Breast epithelium (tissue), 4 donors: Measurements from ENCODE around the gene NT5DC2. TPM values are rescaled to one million over a fixed set of nuclear protein-coding genes. Genes with fewer than 3 reads are reported as not detected.

Experiments
- DNase-seq, 2 donors: peaks; one replicate each; pipeline ENCODE4 v3.0.0-alpha.2; 2019; ENCODE audit warnings: low spot score in 2 of 2
- H3K27ac ChIP-seq, 2 donors: fragments of 200-600 bp; sonication (generic) in 1 of 2; one replicate each; pipeline ENCODE4 v1.5.1; 2016 to 2019; ENCODE audit warnings: mild to moderate bottlenecking in 1 of 2
- H3K27me3 ChIP-seq, 2 donors: fragments of 200-600 bp; sonication (generic) in 1 of 2; one replicate each; pipeline versions ENCODE4 v1.5.1 to v1.6.0; 2017 to 2019; ENCODE audit warnings: control low read depth in 1 of 2, mild to moderate bottlenecking in 1 of 2
- H3K36me3 ChIP-seq: fragments of 200-600 bp; one replicate; pipeline ENCODE4 v1.5.1; 2019
- H3K4me1 ChIP-seq, 2 donors: fragments of 200-600 bp; sonication (generic); one replicate each; pipeline ENCODE4 v1.5.1; 2016 to 2019; ENCODE audit warnings: control low read depth in 1 of 2
- H3K4me3 ChIP-seq, 3 donors: fragments of 200-600 bp; sonication (generic); 1 replicate in 2 of 3; 2 replicates in 1 of 3; pipeline ENCODE4 v1.5.1; 2016 to 2019; ENCODE audit warnings: mild to moderate bottlenecking in 3 of 3, moderate library complexity in 2 of 3
- H3K9me3 ChIP-seq, 2 donors: fragments of 200-600 bp; sonication (generic) in 1 of 2; one replicate each; pipeline ENCODE4 v1.5.1; 2016 to 2019; ENCODE audit warnings: control low read depth in 1 of 2
- POLR2A ChIP-seq: fragments of 450-650 bp; IDR thresholded peaks from one replicate; pipeline ENCODE4 v1.6.1; 2016; ENCODE audit warnings: antibody characterized with exemption, mild to moderate bottlenecking, moderate library complexity
- POLR2AphosphoS5 ChIP-seq, 3 donors: sonication (generic); formaldehyde crosslinking; IDR thresholded peaks; one replicate each; pipeline ENCODE4 v1.6.1; 2017; ENCODE audit warnings: antibody characterized with exemption in 3 of 3
- intact Hi-C: fragments of 100-400 bp; cut with DNase I; formaldehyde crosslinking; loops from one replicate; pipeline ENCODE4 v1.15.1; 2023; ENCODE audit warnings: low total_unique reads
- total RNA-seq, 3 donors: library from RNA; depleted of rRNA; stranded (reverse); fragments of >200 nt; gene quantifications; one replicate each; pipeline ENCODE4 v1.1.0, GENCODE V29; 2016
- TF ChIP-seq, protein P1 (sequence below), 3 donors: fragments of 450-650 bp; IDR thresholded peaks; one replicate each; pipeline ENCODE4 v1.5.1; 2016 to 2017; ENCODE audit warnings: antibody characterized with exemption in 3 of 3, mild to moderate bottlenecking in 3 of 3, moderate library complexity in 3 of 3

NT5DC2 gene
- total RNA-seq, 3 donors from 2014 or later: 26.5 to 35.7 (median 28.6) TPM

DNA sequence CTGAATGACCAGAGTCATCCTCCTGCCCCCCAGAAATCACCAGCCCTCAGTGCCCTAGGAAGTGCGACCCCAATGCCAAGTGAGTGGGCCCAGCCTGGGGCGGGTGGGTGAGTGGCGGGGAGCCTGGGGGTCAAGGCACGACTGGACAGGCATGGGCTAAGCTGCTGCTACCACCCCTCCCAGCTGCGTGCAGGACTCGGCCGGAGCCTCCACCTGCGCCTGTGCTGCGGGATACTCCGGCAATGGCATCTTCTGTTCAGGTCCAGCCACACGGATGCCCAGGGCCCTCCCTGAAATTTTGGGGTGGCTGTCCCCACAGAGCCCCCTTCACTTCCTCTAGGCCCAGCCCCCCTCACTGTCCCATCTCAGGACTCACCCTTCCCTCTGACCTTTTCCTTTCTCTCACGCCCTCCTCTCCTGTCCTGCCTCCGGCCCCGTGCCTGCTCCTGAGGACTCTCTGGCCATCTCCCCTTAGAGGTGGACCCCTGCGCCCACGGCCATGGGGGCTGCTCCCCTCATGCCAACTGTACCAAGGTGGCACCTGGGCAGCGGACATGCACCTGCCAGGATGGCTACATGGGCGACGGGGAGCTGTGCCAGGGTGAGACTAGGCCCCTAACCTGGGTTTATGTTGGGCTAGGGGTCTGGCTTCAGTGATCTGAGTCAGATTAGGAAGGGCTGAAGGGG, 17.0 kb downstream of the NT5DC2 start:
- Histone ChIP-seq H3K27me3 (no peaks in the 10 kb centered on the region), H3K4me1 (no peaks in the 10 kb centered on the region), H3K27ac (no peak overlapping the region), H3K9me3 (no peaks in the 10 kb centered on the region), H3K36me3 (no peaks in the 10 kb centered on the region), H3K4me3 (no peak overlapping the region)
- intact Hi-C loops: no loop called here
- no peak for DNase-seq
- no peak for TF ChIP-seq POLR2A
- TF ChIP-seq, protein P1, sequence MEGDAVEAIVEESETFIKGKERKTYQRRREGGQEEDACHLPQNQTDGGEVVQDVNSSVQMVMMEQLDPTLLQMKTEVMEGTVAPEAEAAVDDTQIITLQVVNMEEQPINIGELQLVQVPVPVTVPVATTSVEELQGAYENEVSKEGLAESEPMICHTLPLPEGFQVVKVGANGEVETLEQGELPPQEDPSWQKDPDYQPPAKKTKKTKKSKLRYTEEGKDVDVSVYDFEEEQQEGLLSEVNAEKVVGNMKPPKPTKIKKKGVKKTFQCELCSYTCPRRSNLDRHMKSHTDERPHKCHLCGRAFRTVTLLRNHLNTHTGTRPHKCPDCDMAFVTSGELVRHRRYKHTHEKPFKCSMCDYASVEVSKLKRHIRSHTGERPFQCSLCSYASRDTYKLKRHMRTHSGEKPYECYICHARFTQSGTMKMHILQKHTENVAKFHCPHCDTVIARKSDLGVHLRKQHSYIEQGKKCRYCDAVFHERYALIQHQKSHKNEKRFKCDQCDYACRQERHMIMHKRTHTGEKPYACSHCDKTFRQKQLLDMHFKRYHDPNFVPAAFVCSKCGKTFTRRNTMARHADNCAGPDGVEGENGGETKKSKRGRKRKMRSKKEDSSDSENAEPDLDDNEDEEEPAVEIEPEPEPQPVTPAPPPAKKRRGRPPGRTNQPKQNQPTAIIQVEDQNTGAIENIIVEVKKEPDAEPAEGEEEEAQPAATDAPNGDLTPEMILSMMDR (IDR thresholded peaks at IDR 0.05): no peak

DNA sequence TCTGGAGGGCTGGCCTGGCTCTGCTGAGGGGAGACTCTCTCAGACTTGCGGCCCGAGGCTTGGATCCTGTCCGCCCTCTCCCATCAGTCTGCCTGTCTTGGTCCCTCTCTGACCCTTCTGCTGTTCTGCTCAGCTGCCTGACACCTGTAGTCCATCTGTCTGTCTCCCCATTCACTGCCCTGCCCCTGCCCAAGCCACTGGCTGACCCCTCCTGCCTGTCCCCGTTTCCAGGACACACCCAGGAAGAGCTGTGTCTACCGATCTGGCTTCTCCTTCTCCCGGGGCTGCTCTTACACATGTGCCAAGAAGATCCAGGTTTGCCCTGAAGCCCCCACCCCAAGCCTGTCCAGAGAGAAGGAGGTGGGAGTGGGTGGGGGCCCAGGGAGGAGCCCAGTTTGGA, 18.5 kb downstream of the NT5DC2 start:
- no peaks in the 10 kb centered on the region for H3K27me3 ChIP-seq
- no peak overlapping the region for H3K27ac ChIP-seq
- intact Hi-C loops: no loop called here
- no peak overlapping the region for H3K4me3 ChIP-seq
- TF ChIP-seq POLR2AphosphoS5 (IDR thresholded peaks at IDR 0.05) (no peak), POLR2A (no peak)
- TF ChIP-seq, protein P1 (IDR thresholded peaks at IDR 0.05): no peak
- H3K9me3 ChIP-seq: no peaks in the 10 kb centered on the region
- H3K36me3 ChIP-seq: no peaks in the 10 kb centered on the region
- DNase-seq: no peak
- H3K4me1 ChIP-seq: no peaks in the 10 kb centered on the region

DNA sequence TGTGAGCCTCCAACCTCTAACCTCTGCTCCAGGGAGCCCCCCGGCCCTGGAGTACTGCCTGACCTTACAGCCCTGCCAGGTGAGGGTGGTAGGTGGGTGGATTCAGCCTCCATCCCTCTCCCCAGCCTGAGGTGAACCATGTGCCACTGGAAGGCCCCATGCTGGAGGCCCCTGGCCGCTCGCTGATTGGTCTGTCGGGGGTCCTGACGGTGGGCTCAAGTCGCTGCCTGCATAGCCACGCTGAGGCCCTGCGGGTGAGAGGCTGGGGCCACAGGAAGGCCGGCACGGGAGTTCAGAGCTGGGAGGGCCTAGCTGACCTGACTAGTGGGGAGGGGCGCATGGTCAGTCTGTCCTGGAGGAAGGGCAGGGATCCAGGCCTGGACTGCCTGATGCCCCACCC, 19.1 kb downstream of the NT5DC2 start:
- no peaks in the 10 kb centered on the region for H3K36me3 ChIP-seq
- intact Hi-C loops: no loop called here

DNA sequence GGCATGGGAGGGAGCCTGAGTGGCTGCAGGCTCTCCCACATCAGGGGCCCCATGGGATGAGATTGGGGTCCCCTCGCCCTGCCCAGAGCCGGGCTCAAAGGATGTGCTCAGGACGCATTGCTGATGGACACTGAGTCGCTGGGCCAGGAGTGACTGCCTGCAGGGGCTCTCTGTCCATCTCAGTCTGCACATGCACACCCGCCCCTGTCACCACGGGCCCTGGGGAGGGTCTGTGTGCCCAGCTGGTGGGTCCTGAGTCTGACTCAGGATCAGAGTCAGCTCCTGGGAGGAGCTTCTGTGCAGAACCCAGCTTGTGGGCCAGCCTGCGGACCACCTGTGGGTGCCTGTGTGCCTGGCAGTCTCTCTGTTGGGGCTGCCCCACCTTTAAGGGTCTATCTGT, 20.4 kb downstream of the NT5DC2 start:
- no peak for DNase-seq
- TF ChIP-seq POLR2AphosphoS5 (IDR thresholded peaks at IDR 0.05) (no peak), POLR2A (no peak)
- TF ChIP-seq, protein P1 (IDR thresholded peaks at IDR 0.05): no peak
- H3K4me1 ChIP-seq: no peaks in the 10 kb centered on the region
- intact Hi-C loops: no loop called here
- no peak overlapping the region for H3K4me3 ChIP-seq
- H3K27ac ChIP-seq: no peak overlapping the region
- H3K27me3 ChIP-seq: no peaks in the 10 kb centered on the region
- no peaks in the 10 kb centered on the region for H3K36me3 ChIP-seq
- H3K9me3 ChIP-seq: no peaks in the 10 kb centered on the region

More for the DNA sequence above, 19.1 kb downstream of the NT5DC2 start:
- no peaks in the 10 kb centered on the region for H3K4me1 ChIP-seq
- DNase-seq: no peak
- H3K27ac ChIP-seq: no peak overlapping the region
- H3K4me3 ChIP-seq: no peak overlapping the region
- H3K27me3 ChIP-seq: no peaks in the 10 kb centered on the region
- TF ChIP-seq POLR2AphosphoS5 (IDR thresholded peaks at IDR 0.05): no peak
- no peak for TF ChIP-seq POLR2A
- TF ChIP-seq, protein P1 (IDR thresholded peaks at IDR 0.05): no peak
- H3K9me3 ChIP-seq: no peaks in the 10 kb centered on the region

DNA sequence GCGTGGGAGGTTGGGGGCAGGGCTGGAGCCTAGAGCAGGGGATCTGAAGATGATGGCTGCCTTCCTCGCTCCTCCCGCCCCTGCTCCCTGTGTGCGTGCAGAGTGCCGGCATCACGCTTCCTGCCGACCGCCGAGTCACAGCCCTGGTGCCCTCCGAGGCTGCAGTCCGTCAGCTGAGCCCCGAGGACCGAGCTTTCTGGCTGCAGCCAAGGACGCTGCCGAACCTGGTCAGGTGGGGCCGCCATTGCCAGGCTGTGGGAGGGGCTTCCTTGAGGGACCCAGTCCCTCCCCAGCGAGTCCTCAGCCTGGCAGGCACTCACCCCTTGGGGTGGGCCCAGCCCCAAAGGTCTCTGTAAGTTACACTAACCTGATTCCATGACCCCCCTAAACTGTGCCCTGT, 20.9 kb downstream of the NT5DC2 start:
- Histone ChIP-seq H3K36me3 (no peaks in the 10 kb centered on the region), H3K27ac (no peak overlapping the region), H3K4me3 (no peak overlapping the region), H3K9me3 (no peaks in the 10 kb centered on the region), H3K27me3 (no peaks in the 10 kb centered on the region), H3K4me1 (no peaks in the 10 kb centered on the region)
- intact Hi-C loops: no loop called here
- no peak for DNase-seq
- TF ChIP-seq, protein P1 (IDR thresholded peaks at IDR 0.05): no peak
- TF ChIP-seq POLR2A: no peak
- no peak for TF ChIP-seq POLR2AphosphoS5 (IDR thresholded peaks at IDR 0.05)
